Hepatocyte (in vitro differentiated cells): Measurements from ENCODE around the gene CLEC18B. TPM values are rescaled to one million over a fixed set of nuclear protein-coding genes. Genes with fewer than 3 reads are reported as not detected.
"Not testable (repeated sequence)": the region's sequence is repeated elsewhere in the genome, so short reads cannot be mapped to it uniquely, and the experiment has no call there.

Source experiments
- DNase-seq: peaks from one replicate; pipeline ENCODE4 v3.0.0-alpha.2; 2016; ENCODE audit warnings: low spot score
- H2AFZ ChIP-seq: fragments of 200-600 bp; sonication (generic); 2 replicates; pipeline ENCODE4 v1.6.0; 2016; ENCODE audit warnings: antibody characterized with exemption, mild to moderate bottlenecking
- H3K27ac ChIP-seq: fragments of 200-600 bp; sonication (generic); 2 replicates; pipeline ENCODE4 v1.5.1; 2016; ENCODE audit warnings: mild to moderate bottlenecking
- H3K27me3 ChIP-seq: fragments of 200-600 bp; sonication (generic); 2 replicates; pipeline ENCODE4 v1.6.1; 2016
- H3K36me3 ChIP-seq: fragments of 200-600 bp; sonication (generic); replicated peaks from 2 replicates; pipeline ENCODE4 v1.5.1; 2016; ENCODE audit warnings: low read depth; ENCODE audit not compliant: insufficient read depth
- H3K4me1 ChIP-seq: fragments of 200-600 bp; sonication (generic); 2 replicates; pipeline ENCODE4 v1.5.1; 2016; ENCODE audit warnings: mild to moderate bottlenecking, moderate library complexity; ENCODE audit not compliant: insufficient read depth
- H3K4me2 ChIP-seq: fragments of 200-600 bp; sonication (generic); 2 replicates; pipeline ENCODE4 v1.6.0; 2016
- H3K4me3 ChIP-seq: fragments of 200-600 bp; sonication (generic); 2 replicates; pipeline ENCODE4 v1.5.1; 2016; ENCODE audit warnings: mild to moderate bottlenecking
- H3K79me2 ChIP-seq: fragments of 200-600 bp; sonication (generic); 2 replicates; pipeline ENCODE4 v1.6.0; 2017; ENCODE audit warnings: mild to moderate bottlenecking
- H3K9me2 ChIP-seq: fragments of 200-600 bp; sonication (generic); replicated peaks from 2 replicates; pipeline ENCODE4 v1.6.0; 2017; ENCODE audit warnings: mild to moderate bottlenecking; ENCODE audit not compliant: insufficient read depth
- H3K9me3 ChIP-seq: fragments of 200-600 bp; sonication (generic); 2 replicates; pipeline ENCODE4 v1.5.1; 2016; ENCODE audit warnings: low read depth, mild to moderate bottlenecking
- H4K20me1 ChIP-seq: fragments of 200-600 bp; sonication (generic); 2 replicates; pipeline ENCODE4 v1.6.0; 2016; ENCODE audit warnings: mild to moderate bottlenecking; ENCODE audit not compliant: insufficient read depth, poor library complexity, severe bottlenecking
- CTCF ChIP-seq: fragments of 200-600 bp; sonication (generic); IDR thresholded peaks from 2 replicates; pipeline ENCODE4 v1.5.1; 2016; ENCODE audit warnings: antibody characterized with exemption, mild to moderate bottlenecking; ENCODE audit not compliant: poor library complexity
- EZH2 ChIP-seq: fragments of 200-600 bp; sonication (generic); IDR thresholded peaks from 2 replicates; pipeline ENCODE4 v1.6.1; 2016; ENCODE audit warnings: antibody characterized with exemption, mild to moderate bottlenecking, borderline replicate concordance
- EZH2phosphoT487 ChIP-seq: fragments of 200-600 bp; sonication (generic); IDR thresholded peaks from one replicate; pipeline ENCODE4 v1.6.1; 2018; ENCODE audit warnings: antibody characterized with exemption, mild to moderate bottlenecking, low read depth, moderate library complexity; ENCODE audit not compliant: unreplicated experiment, severe bottlenecking
- WGBS: methylation state at CpG from one replicate; pipeline ENCODE4 v1.1.6; 2016; ENCODE audit warnings: low lambda C conversion rate; ENCODE audit errors: missing lambda C conversion rate; 5-methylcytosine and 5-hydroxymethylcytosine counted together
- polyA plus RNA-seq: library from polyadenylated mRNA; unstranded; fragments of >200 nt; fragmentation: Nextera tagmentation; extraction: Ambion mirVana; gene quantifications from 2 replicates; pipeline ENCODE4 v1.2.1, GENCODE V29; 2016
- total RNA-seq: library from RNA; depleted of rRNA; stranded (reverse); fragments of >200 nt; gene quantifications from 2 replicates; pipeline ENCODE4 v1.2.3, GENCODE V29; 2014

Gene CLEC18B
- total and polyA plus RNA-seq, 2 experiments from 2014 or later: 0.23 to 0.35 TPM

GRCh38 chr16:74446866-74447265, 25.6 kb upstream of the CLEC18B start:
- peaks cover 6% of the 10 kb centered on the region for H3K4me1 ChIP-seq
- H3K36me3 ChIP-seq: no peaks in the 10 kb centered on the region
- 94% methylated on average over 8 of the region's 8 CpGs for WGBS
- DNase-seq: no peak
- H3K9me3 ChIP-seq: no peaks in the 10 kb centered on the region
- H3K27ac ChIP-seq: no peak overlapping the region
- TF ChIP-seq EZH2phosphoT487 (no peak), EZH2 (no peak), CTCF (no peak)
- no peak overlapping the region for H3K4me3 ChIP-seq
- H3K79me2 ChIP-seq: no peaks in the 10 kb centered on the region
- no peaks in the 10 kb centered on the region for H4K20me1 ChIP-seq
- H3K4me2 ChIP-seq: no peak overlapping the region
- no peaks in the 10 kb centered on the region for H3K27me3 ChIP-seq
- H2AFZ ChIP-seq: no peak overlapping the region
- H3K9me2 ChIP-seq: no peaks in the 10 kb centered on the region

GRCh38 chr16:74443624-74444346, 22.5 kb upstream of the CLEC18B start:
- H3K36me3 ChIP-seq, H3K79me2 ChIP-seq, H3K4me3 ChIP-seq, H3K9me2 ChIP-seq, H4K20me1 ChIP-seq, H3K27me3 ChIP-seq, H3K4me1 ChIP-seq, DNase-seq, H3K4me2 ChIP-seq, H3K9me3 ChIP-seq, H2AFZ ChIP-seq, H3K27ac ChIP-seq: not testable (repeated sequence)
- WGBS: 98% methylated on average over 13 of the region's 13 CpGs

DNA sequence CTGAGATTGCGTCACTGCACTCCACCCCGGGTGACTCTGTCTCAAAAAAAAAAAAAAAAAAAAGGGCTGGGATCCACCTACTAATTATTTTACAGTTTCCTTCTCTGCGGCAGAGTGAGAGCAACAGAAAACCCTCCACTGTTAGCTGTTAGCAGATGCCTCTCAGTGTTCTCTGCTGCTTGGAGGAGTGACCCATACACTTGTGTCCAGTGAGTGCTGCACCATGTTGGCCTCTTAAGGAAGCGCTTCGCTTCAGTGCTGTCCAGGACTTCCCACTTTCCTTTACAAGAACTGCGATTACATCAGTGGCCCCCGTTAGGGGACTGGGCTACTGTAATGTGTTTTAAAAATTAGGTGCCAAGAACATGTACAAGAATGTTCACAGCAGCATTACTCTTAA, 18.4 kb upstream of the CLEC18B start:
- H3K36me3 ChIP-seq: no peaks in the 10 kb centered on the region
- H3K4me1 ChIP-seq: no peaks in the 10 kb centered on the region
- no peak overlapping the region for H2AFZ ChIP-seq
- no peaks in the 10 kb centered on the region for H3K9me3 ChIP-seq
- no peak overlapping the region for H3K27ac ChIP-seq
- no peaks in the 10 kb centered on the region for H3K9me2 ChIP-seq
- H3K27me3 ChIP-seq: no peaks in the 10 kb centered on the region
- H3K4me2 ChIP-seq: no peak overlapping the region
- 77% methylated on average over 7 of the region's 7 CpGs for WGBS
- no peaks in the 10 kb centered on the region for H3K79me2 ChIP-seq
- TF ChIP-seq CTCF (no peak), EZH2phosphoT487 (no peak), EZH2 (no peak)
- no peaks in the 10 kb centered on the region for H4K20me1 ChIP-seq
- no peak overlapping the region for H3K4me3 ChIP-seq
- no peak for DNase-seq

DNA sequence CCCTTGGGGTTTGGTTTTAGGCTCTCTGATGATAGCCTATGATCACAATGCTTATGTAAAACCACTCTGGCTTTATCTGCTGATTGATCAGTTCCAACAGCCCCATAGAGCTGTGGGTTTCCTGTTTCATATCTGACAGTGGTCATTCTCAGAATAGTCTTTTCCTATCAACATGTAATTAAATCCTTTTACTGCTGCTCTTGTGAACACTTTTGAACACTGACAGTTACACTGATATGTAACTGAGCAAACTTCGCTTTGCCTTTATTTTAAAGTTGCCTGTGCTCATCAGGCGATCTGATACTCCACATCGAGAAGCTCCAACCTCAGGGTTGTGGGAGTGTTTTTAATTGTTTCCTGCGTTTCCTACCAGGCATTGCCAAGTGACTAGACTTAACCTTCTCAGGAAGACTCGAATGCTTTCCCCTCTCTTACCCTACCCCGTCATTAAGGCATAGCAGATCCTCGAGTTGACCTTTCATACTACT, 17.3 kb upstream of the CLEC18B start:
- 85% methylated on average over 7 of the region's 7 CpGs for WGBS
- H3K27me3 ChIP-seq: no peaks in the 10 kb centered on the region
- no peak for DNase-seq
- no peak overlapping the region for H3K27ac ChIP-seq
- no peak overlapping the region for H3K4me3 ChIP-seq
- H3K9me2 ChIP-seq: no peaks in the 10 kb centered on the region
- no peaks in the 10 kb centered on the region for H3K79me2 ChIP-seq
- no peak for TF ChIP-seq EZH2
- no peak for TF ChIP-seq EZH2phosphoT487
- TF ChIP-seq CTCF: no peak
- H3K36me3 ChIP-seq: no peaks in the 10 kb centered on the region
- no peaks in the 10 kb centered on the region for H3K4me1 ChIP-seq
- no peak overlapping the region for H3K4me2 ChIP-seq
- no peaks in the 10 kb centered on the region for H4K20me1 ChIP-seq
- no peak overlapping the region for H2AFZ ChIP-seq
- no peaks in the 10 kb centered on the region for H3K9me3 ChIP-seq
